ENCODE measurements around the gene DNAJB4. TPM values are rescaled to one million over a fixed set of nuclear protein-coding genes. Genes with fewer than 3 reads are reported as not detected.
A peak's percentile ranks its signal among the peaks of the same experiment; 100 is the strongest.

Gene DNAJB4
- total RNA-seq (10 to 100 TPM; 46.3 to 73.6 TPM), polyA plus RNA-seq (ENCODE audit: insufficient read length in 2 of 2) (10 to 100 TPM; 28.8 to 31.8 TPM)
- long read RNA-seq, donor 1, partial matches to known transcripts = 0 of 4 reads
- long read RNA-seq, donor 1, other reads (novel, unspliced or antisense) = 0 of 4 reads
- long read RNA-seq, donor 2, partial matches to known transcripts = 0 of 4 reads
- long read RNA-seq, donor 2, other reads (novel, unspliced or antisense) = 0 of 4 reads
- long read RNA-seq, donor 3, partial matches to known transcripts = 0 of 4 reads
- long read RNA-seq, donor 3, other reads (novel, unspliced or antisense) = 0 of 4 reads
- long read RNA-seq, donor 4, transcript DNAJB4-206 (3 exons, 949 nt) = major isoform, 6 of 13 reads
- long read RNA-seq, donor 4, transcript DNAJB4-201 (3 exons, 2,988 nt) = major isoform, 6 of 13 reads
- long read RNA-seq, donor 4, partial matches to known transcripts = 0 of 13 reads
- long read RNA-seq, donor 4, other reads (novel, unspliced or antisense) = 0 of 13 reads

- WGBS (ENCODE audit: insufficient coverage) = 0% methylated on average over 5 of the region's 12 CpGs
- H3K36me3 ChIP-seq (ENCODE audit: control insufficient read depth, insufficient read depth, low read length) = no peaks in the 10 kb centered on the region
- DNase-seq (ENCODE audit: low read depth in 4 of 6, low spot score in 6 of 6) = peak; percentile 80 to 97 (median 85)
- H3K4me3 ChIP-seq (ENCODE audit: low read depth, low read length) = peak within 1 kb of the TSS; percentile 73
- H3K9me3 ChIP-seq (ENCODE audit: control insufficient read depth, insufficient read depth, low read length) = no peaks in the 10 kb centered on the region
- peaks cover 6% of the 10 kb centered on the region for H3K4me1 ChIP-seq (ENCODE audit: control insufficient read depth, insufficient read depth, low read length)
- H3K27ac ChIP-seq (ENCODE audit: low read depth, low read length) = peak within 1 kb of the TSS; percentile 95
- H3K27me3 ChIP-seq (ENCODE audit: control insufficient read depth, insufficient read depth, low read length) = no peaks in the 10 kb centered on the region
Observed at GRCh38 chr1:78004719-78005447, at the start of gene DNAJB4. Gene DNAJB4 (plus strand): TSS chr1:78004939. CDS start chr1:78005111, 172 bp downstream.

GRCh38 chr1:77955709-77956108 is 49.0 kb upstream of the DNAJB4 start:
- no peaks in the 10 kb centered on the region for H3K9me3 ChIP-seq (ENCODE audit: control insufficient read depth, insufficient read depth, low read length)
- no peak overlapping the region for H3K4me3 ChIP-seq (ENCODE audit: low read depth, low read length)
- no peaks in the 10 kb centered on the region for H3K4me1 ChIP-seq (ENCODE audit: control insufficient read depth, insufficient read depth, low read length)
- DNase-seq (ENCODE audit: low read depth in 4 of 6, low spot score in 6 of 6) = no peak
- WGBS (ENCODE audit: insufficient coverage) = no CpG with 5 or more reads among the region's 3 CpGs
- H3K27ac ChIP-seq (ENCODE audit: low read depth, low read length) = no peak overlapping the region
- peaks cover 30% of the 10 kb centered on the region for H3K36me3 ChIP-seq (ENCODE audit: control insufficient read depth, insufficient read depth, low read length)
- no peaks in the 10 kb centered on the region for H3K27me3 ChIP-seq (ENCODE audit: control insufficient read depth, insufficient read depth, low read length)

- Histone ChIP-seq H3K4me3 (ENCODE audit: low read depth, low read length) (no peak overlapping the region), H3K27ac (ENCODE audit: low read depth, low read length) (no peak overlapping the region), H3K9me3 (ENCODE audit: control insufficient read depth, insufficient read depth, low read length) (no peaks in the 10 kb centered on the region), H3K4me1 (ENCODE audit: control insufficient read depth, insufficient read depth, low read length) (no peaks in the 10 kb centered on the region), H3K27me3 (ENCODE audit: control insufficient read depth, insufficient read depth, low read length) (no peaks in the 10 kb centered on the region), H3K36me3 (ENCODE audit: control insufficient read depth, insufficient read depth, low read length) (peaks cover 30% of the 10 kb centered on the region)
- no CpG with 5 or more reads among the region's 3 CpGs for WGBS (ENCODE audit: insufficient coverage)
- no peak for DNase-seq (ENCODE audit: low read depth in 4 of 6, low spot score in 6 of 6)
Observed at GRCh38 chr1:77956464-77956863, 48.3 kb upstream of the DNAJB4 start.

DNA sequence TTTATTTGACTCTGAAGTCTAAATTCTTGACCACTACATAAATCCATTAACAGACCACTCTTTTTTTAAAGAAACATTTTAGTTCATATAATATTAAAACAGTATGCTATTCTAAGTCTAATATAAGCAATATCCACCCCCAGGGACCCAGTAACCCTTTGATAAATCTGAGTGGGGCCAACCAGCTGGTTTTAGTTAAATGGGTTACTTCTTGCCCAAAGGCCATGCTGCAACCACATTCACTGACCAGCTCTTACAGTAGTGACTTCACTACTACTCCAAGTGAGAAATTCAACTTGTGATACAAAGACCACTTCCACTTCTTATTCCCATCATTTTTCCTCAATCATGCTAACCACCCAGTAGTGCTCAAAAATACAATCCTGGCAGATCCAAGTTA is 46.3 kb upstream of the DNAJB4 start:
- Histone ChIP-seq H3K9me3 (ENCODE audit: control insufficient read depth, insufficient read depth, low read length) (no peaks in the 10 kb centered on the region), H3K27ac (ENCODE audit: low read depth, low read length) (no peak overlapping the region), H3K27me3 (ENCODE audit: control insufficient read depth, insufficient read depth, low read length) (no peaks in the 10 kb centered on the region), H3K4me1 (ENCODE audit: control insufficient read depth, insufficient read depth, low read length) (no peaks in the 10 kb centered on the region), H3K4me3 (ENCODE audit: low read depth, low read length) (no peak overlapping the region), H3K36me3 (ENCODE audit: control insufficient read depth, insufficient read depth, low read length) (peaks cover 23% of the 10 kb centered on the region)
- no peak for DNase-seq (ENCODE audit: low read depth in 4 of 6, low spot score in 6 of 6)

DNA sequence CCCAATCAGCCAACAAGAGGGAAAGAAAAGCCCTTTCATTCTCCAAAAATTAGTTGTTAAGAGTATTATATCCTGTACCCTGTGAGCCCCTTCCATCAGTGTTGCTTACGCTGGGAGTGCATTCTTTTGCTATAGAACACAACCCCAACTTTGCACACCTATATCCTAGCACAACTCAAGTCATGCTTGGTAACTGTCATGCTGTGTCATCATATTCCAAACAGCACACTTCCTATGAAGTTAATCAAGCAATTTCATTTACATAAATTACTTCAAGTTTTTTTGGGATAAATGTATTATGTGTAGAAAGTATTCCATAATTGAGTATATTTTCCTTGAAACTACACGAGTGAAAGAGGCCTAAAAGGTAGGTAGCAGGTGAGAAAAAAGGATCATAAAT is 45.9 kb upstream of the DNAJB4 start:
- H3K4me3 ChIP-seq (ENCODE audit: low read depth, low read length) = no peak overlapping the region
- no peak for DNase-seq (ENCODE audit: low read depth in 4 of 6, low spot score in 6 of 6)
- H3K27ac ChIP-seq (ENCODE audit: low read depth, low read length) = no peak overlapping the region
- no peaks in the 10 kb centered on the region for H3K4me1 ChIP-seq (ENCODE audit: control insufficient read depth, insufficient read depth, low read length)
- H3K27me3 ChIP-seq (ENCODE audit: control insufficient read depth, insufficient read depth, low read length) = no peaks in the 10 kb centered on the region
- no CpG with 5 or more reads among the region's 2 CpGs for WGBS (ENCODE audit: insufficient coverage)
- peaks cover 23% of the 10 kb centered on the region for H3K36me3 ChIP-seq (ENCODE audit: control insufficient read depth, insufficient read depth, low read length)
- H3K9me3 ChIP-seq (ENCODE audit: control insufficient read depth, insufficient read depth, low read length) = no peaks in the 10 kb centered on the region

GRCh38 chr1:77961392-77961791 is 43.3 kb upstream of the DNAJB4 start:
- no peak for DNase-seq (ENCODE audit: low read depth in 4 of 6, low spot score in 6 of 6)
- H3K4me1 ChIP-seq (ENCODE audit: control insufficient read depth, insufficient read depth, low read length) = no peaks in the 10 kb centered on the region

GRCh38 chr1:77966291-77966690 is 38.4 kb upstream of the DNAJB4 start:
- 94% methylated on average over 2 of the region's 3 CpGs for WGBS (ENCODE audit: insufficient coverage)
- no peaks in the 10 kb centered on the region for H3K4me1 ChIP-seq (ENCODE audit: control insufficient read depth, insufficient read depth, low read length)
- no peak overlapping the region for H3K4me3 ChIP-seq (ENCODE audit: low read depth, low read length)
- H3K27ac ChIP-seq (ENCODE audit: low read depth, low read length) = no peak overlapping the region
- DNase-seq (ENCODE audit: low read depth in 4 of 6, low spot score in 6 of 6) = no peak
- no peaks in the 10 kb centered on the region for H3K27me3 ChIP-seq (ENCODE audit: control insufficient read depth, insufficient read depth, low read length)
- no peaks in the 10 kb centered on the region for H3K9me3 ChIP-seq (ENCODE audit: control insufficient read depth, insufficient read depth, low read length)
- H3K36me3 ChIP-seq (ENCODE audit: control insufficient read depth, insufficient read depth, low read length) = peaks cover 11% of the 10 kb centered on the region

More at GRCh38 chr1:77961392-77961791, 43.3 kb upstream of the DNAJB4 start:
- WGBS (ENCODE audit: insufficient coverage) = 86% methylated on average over 1 of the region's 2 CpGs
- no peaks in the 10 kb centered on the region for H3K27me3 ChIP-seq (ENCODE audit: control insufficient read depth, insufficient read depth, low read length)
- no peak overlapping the region for H3K4me3 ChIP-seq (ENCODE audit: low read depth, low read length)
- H3K27ac ChIP-seq (ENCODE audit: low read depth, low read length) = no peak overlapping the region
- H3K9me3 ChIP-seq (ENCODE audit: control insufficient read depth, insufficient read depth, low read length) = no peaks in the 10 kb centered on the region
- H3K36me3 ChIP-seq (ENCODE audit: control insufficient read depth, insufficient read depth, low read length) = peaks cover 28% of the 10 kb centered on the region

DNA sequence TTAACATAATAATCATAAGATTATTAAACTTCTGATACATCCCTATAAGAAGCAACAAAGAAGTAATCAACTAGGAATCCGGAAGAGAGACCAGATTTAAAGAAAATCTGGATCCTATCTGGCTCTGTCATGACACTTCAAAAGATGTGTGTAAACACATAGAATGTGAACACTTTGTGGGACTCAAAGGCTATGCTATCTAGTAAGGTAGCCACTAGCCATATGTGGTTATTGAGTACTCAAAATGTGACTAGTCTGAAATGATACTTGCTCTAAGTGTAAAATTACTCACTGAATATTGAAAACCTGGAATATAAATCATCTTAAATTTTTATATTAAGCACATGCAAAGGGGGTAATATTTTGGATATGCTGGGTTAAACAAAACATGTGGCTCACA is 34.5 kb upstream of the DNAJB4 start:
- DNase-seq (ENCODE audit: low read depth in 4 of 6, low spot score in 6 of 6) = no peak
- Histone ChIP-seq H3K4me1 (ENCODE audit: control insufficient read depth, insufficient read depth, low read length) (no peaks in the 10 kb centered on the region), H3K9me3 (ENCODE audit: control insufficient read depth, insufficient read depth, low read length) (no peaks in the 10 kb centered on the region), H3K4me3 (ENCODE audit: low read depth, low read length) (no peak overlapping the region), H3K27me3 (ENCODE audit: control insufficient read depth, insufficient read depth, low read length) (no peaks in the 10 kb centered on the region), H3K36me3 (ENCODE audit: control insufficient read depth, insufficient read depth, low read length) (peaks cover 9% of the 10 kb centered on the region), H3K27ac (ENCODE audit: low read depth, low read length) (no peak overlapping the region)
- WGBS (ENCODE audit: insufficient coverage) = 80% methylated on average over 1 of the region's 1 CpG

DNA sequence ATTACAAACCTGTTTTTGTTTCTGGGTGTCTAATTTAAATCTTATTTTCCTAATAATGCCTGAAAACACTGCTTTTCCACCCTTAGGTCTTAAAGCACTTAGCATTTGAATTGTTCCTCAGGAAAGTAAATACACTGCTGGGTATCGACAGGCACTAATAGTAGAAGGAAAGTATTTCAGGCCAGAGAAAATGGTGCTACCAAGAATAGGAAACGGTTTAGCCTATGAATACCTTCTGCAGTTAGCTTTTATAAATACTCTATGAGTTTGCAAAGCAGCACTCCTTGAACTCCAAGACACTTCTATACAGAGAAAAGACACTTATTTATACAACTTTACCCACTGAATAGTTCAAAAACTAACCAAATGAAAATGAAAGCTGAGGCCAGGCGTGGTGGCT is 32.7 kb upstream of the DNAJB4 start:
- WGBS (ENCODE audit: insufficient coverage) = 100% methylated on average over 1 of the region's 3 CpGs
- Histone ChIP-seq H3K36me3 (ENCODE audit: control insufficient read depth, insufficient read depth, low read length) (peaks cover 3% of the 10 kb centered on the region), H3K27ac (ENCODE audit: low read depth, low read length) (no peak overlapping the region), H3K9me3 (ENCODE audit: control insufficient read depth, insufficient read depth, low read length) (no peaks in the 10 kb centered on the region), H3K4me1 (ENCODE audit: control insufficient read depth, insufficient read depth, low read length) (peaks cover 9% of the 10 kb centered on the region), H3K27me3 (ENCODE audit: control insufficient read depth, insufficient read depth, low read length) (no peaks in the 10 kb centered on the region), H3K4me3 (ENCODE audit: low read depth, low read length) (no peak overlapping the region)
- no peak for DNase-seq (ENCODE audit: low read depth in 4 of 6, low spot score in 6 of 6)

All from spinal cord (tissue), 10 donors.